Measurements from ENCODE around the gene NDUFS3. TPM values are rescaled to one million over a fixed set of nuclear protein-coding genes. Genes with fewer than 3 reads are reported as not detected.

Gene NDUFS3
- total and polyA plus RNA-seq, 2 of the 13 experiments (the other 11 are each of a cell fraction or from before 2014, with no cell fraction given): 151 to 184 TPM

- Histone ChIP-seq H3K4me3 (replicated peaks in 1 of 3; ENCODE audit: insufficient read depth in 1 of 3, low read depth in 2 of 3, low read length in 3 of 3) (peak overlapping the region in 1 of 3 experiments; percentile 57; a peak in 1 of 6 replicates), H2AFZ (ENCODE audit: low read length) (no peak overlapping the region), H3K4me2 (ENCODE audit: low read depth, low read length) (peak overlapping the region; percentile 57), H3K9me3 (ENCODE audit: low read length) (no peaks in the 10 kb centered on the region), H3K79me2 (ENCODE audit: insufficient read depth, low read length) (no peaks in the 10 kb centered on the region), H3K4me1 (ENCODE audit: insufficient read depth, low read length) (peaks cover 66% of the 10 kb centered on the region), H3K9ac (ENCODE audit: insufficient read depth, low read depth, low read length) (peak overlapping the region; percentile 24; the same call in 1 of the 2 replicates), H3K36me3 (replicated peaks in 1 of 2; ENCODE audit: control insufficient read depth in 1 of 2, insufficient read depth in 2 of 2, low read length in 2 of 2) (no peaks in the 10 kb centered on the region), H3K27me3 (ENCODE audit: control insufficient read depth in 1 of 2, insufficient read depth in 2 of 2, low read length in 2 of 2) (peaks cover 3 to 27% of the 10 kb centered on the region in 2 experiments), H4K20me1 (ENCODE audit: insufficient read depth, low read length) (no peaks in the 10 kb centered on the region), H3K27ac (ENCODE audit: extremely low read length, insufficient read depth, low read length) (no peak overlapping the region)
- TF ChIP-seq TMF1 (CRISPR knock-in tag; IDR thresholded peaks at IDR 0.05; ENCODE audit: low read depth) (no peak), MLX (CRISPR knock-in tag; IDR thresholded peaks at IDR 0.05) (no peak), DR1 (CRISPR knock-in tag; IDR thresholded peaks at IDR 0.05) (no peak)
- FAIRE-seq (no peak), DNase-seq (ENCODE audit: low spot score) (no peak), ATAC-seq (no peak)
- ChIA-PET POLR2A (no interaction called here), CTCF (ENCODE audit: low intra/inter-chr PET ratio, low total read pairs) (no interaction called here)
- intact Hi-C loops (cut with micrococcal nuclease; ENCODE audit: unreplicated experiment) (no loop called here), in situ Hi-C loops (cut with HindIII; ENCODE audit: extremely low pct_ligation_motif_present, low pct_unique_long_range_greater_than_20kb) (no loop called here)
- WGBS (ENCODE audit: low lambda C conversion rate): 36% methylated on average over 4 of the region's 4 CpGs
- BruUV-seq (replicated peaks): no TSS peak
Observed at GRCh38 chr11:47592251-47592650, 13.4 kb downstream of the NDUFS3 start.

DNA sequence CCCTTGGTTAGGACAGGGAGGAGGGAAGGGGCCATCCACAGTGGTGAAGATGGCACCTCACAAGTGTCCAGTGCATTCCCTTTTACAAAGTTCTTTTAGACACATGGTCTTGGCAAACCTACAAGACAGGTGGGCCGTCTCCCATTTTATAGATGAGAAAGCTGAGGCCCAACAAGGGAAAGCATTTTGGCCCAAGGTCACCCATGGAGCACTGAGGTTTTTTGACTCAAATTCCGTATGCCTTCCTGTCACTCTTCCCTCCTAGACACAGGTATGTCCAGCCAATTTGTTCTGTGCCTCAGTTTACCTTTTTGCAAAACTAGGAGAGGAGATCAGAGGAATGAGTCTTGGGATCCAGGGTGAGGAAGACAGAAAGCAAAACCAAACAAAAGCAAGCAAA is 14.1 kb downstream of the NDUFS3 start:
- H3K9me3 ChIP-seq (ENCODE audit: low read length): no peaks in the 10 kb centered on the region
- no peaks in the 10 kb centered on the region for H3K79me2 ChIP-seq (ENCODE audit: insufficient read depth, low read length)
- POLR2A ChIA-PET: no interaction called here
- DNase-seq (ENCODE audit: low spot score): no peak
- peak overlapping the region in 1 of 3 experiments; percentile 73; a peak in 2 of 6 replicates for H3K4me3 ChIP-seq (replicated peaks in 1 of 3; ENCODE audit: insufficient read depth in 1 of 3, low read depth in 2 of 3, low read length in 3 of 3)
- intact Hi-C loops (cut with micrococcal nuclease; ENCODE audit: unreplicated experiment) (no loop called here), in situ Hi-C loops (cut with HindIII; ENCODE audit: extremely low pct_ligation_motif_present, low pct_unique_long_range_greater_than_20kb) (no loop called here)
- no peak overlapping the region for H3K9ac ChIP-seq (ENCODE audit: insufficient read depth, low read depth, low read length)
- no peaks in the 10 kb centered on the region for H3K36me3 ChIP-seq (replicated peaks in 1 of 2; ENCODE audit: control insufficient read depth in 1 of 2, insufficient read depth in 2 of 2, low read length in 2 of 2)
- H3K27ac ChIP-seq (ENCODE audit: extremely low read length, insufficient read depth, low read length): no peak overlapping the region
- H2AFZ ChIP-seq (ENCODE audit: low read length): no peak overlapping the region
- no peaks in the 10 kb centered on the region for H4K20me1 ChIP-seq (ENCODE audit: insufficient read depth, low read length)
- H3K4me1 ChIP-seq (ENCODE audit: insufficient read depth, low read length): peaks cover 59% of the 10 kb centered on the region
- peak overlapping the region; percentile 86 for H3K4me2 ChIP-seq (ENCODE audit: low read depth, low read length)
- BruUV-seq (replicated peaks): no TSS peak
- FAIRE-seq: no peak
- CTCF ChIA-PET (ENCODE audit: low intra/inter-chr PET ratio, low total read pairs): no interaction called here
- WGBS (ENCODE audit: low lambda C conversion rate): 48% methylated on average over 2 of the region's 2 CpGs
- H3K27me3 ChIP-seq (ENCODE audit: control insufficient read depth in 1 of 2, insufficient read depth in 2 of 2, low read length in 2 of 2): peaks cover 3 to 27% of the 10 kb centered on the region in 2 experiments
- no peak for ATAC-seq
- TF ChIP-seq ZNF343 (CRISPR knock-in tag; IDR thresholded peaks at IDR 0.05): no peak
- peak; percentile 92 for TF ChIP-seq ZNF629 (CRISPR knock-in tag; conservative IDR thresholded peaks at IDR 0.05)

Measured in HepG2 (cell line).